ENCODE results near the gene CDC5L. TPM values are rescaled to one million over a fixed set of nuclear protein-coding genes. Genes with fewer than 3 reads are reported as not detected.

Gene CDC5L
- total RNA-seq, 4 donors from 2014 or later, result 16.7 to 20.1 (median 17.3) TPM

DNA sequence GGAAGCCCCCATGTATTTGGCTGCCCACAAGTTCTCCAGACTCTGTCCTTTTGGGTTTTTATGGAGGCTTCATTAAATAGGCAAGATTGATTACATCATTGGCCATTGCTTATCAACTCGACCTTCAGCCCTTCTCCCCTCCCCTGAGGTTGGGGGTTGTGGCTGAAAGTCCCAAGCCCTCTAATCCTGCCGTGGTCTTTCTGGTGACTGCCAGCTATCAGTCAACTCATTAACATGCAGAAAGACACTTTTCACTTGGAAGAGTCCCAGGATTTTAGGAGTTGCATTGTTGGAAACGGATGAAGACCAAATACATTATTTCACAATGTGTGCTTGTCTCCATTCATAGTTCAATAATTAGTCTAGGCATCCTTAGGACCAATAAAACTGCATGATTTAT is 9.5 kb downstream of the CDC5L start:
- H3K36me3 ChIP-seq, result peaks cover 0 to 94% (median 32%) of the 10 kb centered on the region in 3 donors
- no peaks in the 10 kb centered on the region for H3K9me3 ChIP-seq
- no peak overlapping the region for H3K4me3 ChIP-seq
- DNase-seq (ENCODE audit: low spot score in 2 of 2), result no peak
- no peak for TF ChIP-seq POLR2A (IDR thresholded peaks at IDR 0.05)
- TF ChIP-seq, protein P1, sequence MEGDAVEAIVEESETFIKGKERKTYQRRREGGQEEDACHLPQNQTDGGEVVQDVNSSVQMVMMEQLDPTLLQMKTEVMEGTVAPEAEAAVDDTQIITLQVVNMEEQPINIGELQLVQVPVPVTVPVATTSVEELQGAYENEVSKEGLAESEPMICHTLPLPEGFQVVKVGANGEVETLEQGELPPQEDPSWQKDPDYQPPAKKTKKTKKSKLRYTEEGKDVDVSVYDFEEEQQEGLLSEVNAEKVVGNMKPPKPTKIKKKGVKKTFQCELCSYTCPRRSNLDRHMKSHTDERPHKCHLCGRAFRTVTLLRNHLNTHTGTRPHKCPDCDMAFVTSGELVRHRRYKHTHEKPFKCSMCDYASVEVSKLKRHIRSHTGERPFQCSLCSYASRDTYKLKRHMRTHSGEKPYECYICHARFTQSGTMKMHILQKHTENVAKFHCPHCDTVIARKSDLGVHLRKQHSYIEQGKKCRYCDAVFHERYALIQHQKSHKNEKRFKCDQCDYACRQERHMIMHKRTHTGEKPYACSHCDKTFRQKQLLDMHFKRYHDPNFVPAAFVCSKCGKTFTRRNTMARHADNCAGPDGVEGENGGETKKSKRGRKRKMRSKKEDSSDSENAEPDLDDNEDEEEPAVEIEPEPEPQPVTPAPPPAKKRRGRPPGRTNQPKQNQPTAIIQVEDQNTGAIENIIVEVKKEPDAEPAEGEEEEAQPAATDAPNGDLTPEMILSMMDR (IDR thresholded peaks at IDR 0.05), result no peak
- H3K4me1 ChIP-seq, result peaks cover 0 to 22% (median 1%) of the 10 kb centered on the region in 4 donors
- H3K27ac ChIP-seq, result no peak overlapping the region
- no peaks in the 10 kb centered on the region for H3K27me3 ChIP-seq
- WGBS, 2 donors, result 41 to 43% methylated on average over 3 of the region's 3 CpGs

DNA sequence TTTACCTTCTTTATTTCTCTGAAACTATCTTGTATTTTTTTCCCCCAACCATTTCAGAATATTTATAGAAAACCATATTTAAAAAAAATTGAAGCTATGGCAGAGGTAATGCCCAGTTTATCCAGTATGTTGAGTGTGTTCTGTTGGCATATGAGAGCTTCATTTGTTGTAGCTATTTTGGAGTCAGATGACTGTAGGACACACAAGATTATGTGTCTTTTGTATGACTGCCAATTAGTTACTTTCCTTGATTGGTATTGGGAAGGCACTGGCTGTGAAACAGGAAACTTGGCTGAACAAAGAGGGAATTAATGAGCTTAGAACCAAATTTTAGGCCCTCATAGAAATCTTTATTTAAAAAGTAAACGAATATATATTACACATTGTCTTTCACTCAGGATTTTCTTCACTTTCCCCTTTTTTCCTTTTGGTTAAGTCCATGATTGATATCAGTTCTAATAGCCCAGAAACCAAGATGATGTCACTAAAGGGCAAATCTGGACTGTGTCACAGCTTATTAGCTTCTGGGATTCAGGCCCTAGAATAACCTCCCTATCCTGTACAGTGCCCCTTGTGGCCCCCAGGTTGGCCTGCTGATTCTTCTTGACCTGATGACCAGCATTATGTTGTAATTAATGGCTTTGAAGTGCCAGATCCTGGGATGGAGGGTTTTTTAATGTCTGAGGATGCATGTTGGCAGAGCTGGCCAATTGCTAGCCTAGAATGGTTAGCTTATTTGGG is 10.1 kb downstream of the CDC5L start:
- peak overlapping the region in 1 of 4 donors; percentile 29 for H3K27ac ChIP-seq
- H3K4me1 ChIP-seq, result peaks cover 0 to 22% (median 1%) of the 10 kb centered on the region in 4 donors
- no peaks in the 10 kb centered on the region for H3K9me3 ChIP-seq
- WGBS, 2 donors, result 65 to 77% methylated on average over 1 of the region's 1 CpG
- no peak for DNase-seq (ENCODE audit: low spot score in 2 of 2)
- TF ChIP-seq, protein P1 (IDR thresholded peaks at IDR 0.05), result no peak
- TF ChIP-seq POLR2A (IDR thresholded peaks at IDR 0.05), result no peak
- no peak for TF ChIP-seq EP300 (IDR thresholded peaks at IDR 0.05)
- H3K27me3 ChIP-seq, result no peaks in the 10 kb centered on the region
- no peak overlapping the region for H3K4me3 ChIP-seq
- H3K36me3 ChIP-seq, result peaks cover 0 to 88% (median 30%) of the 10 kb centered on the region in 3 donors

DNA sequence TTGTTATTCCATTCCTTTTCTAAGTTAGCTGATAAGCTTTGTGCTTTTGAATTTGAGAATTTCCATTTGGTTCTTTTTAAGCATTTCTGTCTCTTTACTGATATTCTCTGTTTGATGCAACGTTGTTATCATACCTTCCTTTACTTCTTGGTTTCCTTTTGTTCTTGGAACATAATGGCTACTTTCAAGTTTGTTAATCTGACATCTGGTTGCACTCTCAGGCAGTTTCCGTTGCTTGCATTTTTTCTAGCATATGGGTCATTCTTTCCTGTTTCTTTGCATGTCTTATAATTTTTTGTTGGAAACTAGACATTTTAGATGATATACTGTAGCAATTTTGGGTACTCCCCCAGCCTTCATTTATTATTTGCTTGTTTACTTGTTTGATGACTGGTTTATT is 12.5 kb downstream of the CDC5L start:
- H3K4me1 ChIP-seq, result peaks cover 0 to 22% (median 1%) of the 10 kb centered on the region in 4 donors
- no peak for DNase-seq (ENCODE audit: low spot score in 2 of 2)
- no peak for TF ChIP-seq POLR2A (IDR thresholded peaks at IDR 0.05)
- TF ChIP-seq EP300 (IDR thresholded peaks at IDR 0.05), result no peak
- TF ChIP-seq, protein P1 (IDR thresholded peaks at IDR 0.05), result no peak
- H3K36me3 ChIP-seq, result peaks cover 0 to 80% (median 12%) of the 10 kb centered on the region in 3 donors
- WGBS, 2 donors, result 49 to 60% methylated on average over 2 of the region's 2 CpGs
- H3K27me3 ChIP-seq, result no peaks in the 10 kb centered on the region
- H3K9me3 ChIP-seq, result no peaks in the 10 kb centered on the region
- no peak overlapping the region for H3K4me3 ChIP-seq
- H3K27ac ChIP-seq, result no peak overlapping the region

DNA sequence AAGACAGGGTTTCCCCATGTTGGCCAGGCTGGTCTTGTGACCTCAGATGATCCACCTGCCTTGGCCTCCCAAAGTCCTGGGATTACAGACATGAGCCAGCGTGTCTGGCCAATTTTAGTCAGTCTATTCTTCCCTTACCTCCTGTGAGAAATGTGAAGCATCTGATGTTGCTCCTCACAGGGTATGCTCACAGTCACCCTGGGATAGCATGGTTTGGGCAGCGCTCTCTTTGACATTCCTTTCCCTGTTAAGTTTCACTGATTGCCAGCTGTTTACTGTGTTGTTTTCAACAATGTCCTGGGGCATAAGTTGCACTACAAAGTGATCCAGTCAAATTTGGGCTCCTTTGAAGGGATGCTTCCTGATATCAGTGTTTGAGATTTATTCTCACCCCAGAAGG is 13.1 kb downstream of the CDC5L start:
- H3K9me3 ChIP-seq, result no peaks in the 10 kb centered on the region
- 98 to 100% methylated on average over 2 of the region's 2 CpGs for WGBS, 2 donors
- H3K36me3 ChIP-seq, result peaks cover 0 to 80% (median 7%) of the 10 kb centered on the region in 3 donors

DNA sequence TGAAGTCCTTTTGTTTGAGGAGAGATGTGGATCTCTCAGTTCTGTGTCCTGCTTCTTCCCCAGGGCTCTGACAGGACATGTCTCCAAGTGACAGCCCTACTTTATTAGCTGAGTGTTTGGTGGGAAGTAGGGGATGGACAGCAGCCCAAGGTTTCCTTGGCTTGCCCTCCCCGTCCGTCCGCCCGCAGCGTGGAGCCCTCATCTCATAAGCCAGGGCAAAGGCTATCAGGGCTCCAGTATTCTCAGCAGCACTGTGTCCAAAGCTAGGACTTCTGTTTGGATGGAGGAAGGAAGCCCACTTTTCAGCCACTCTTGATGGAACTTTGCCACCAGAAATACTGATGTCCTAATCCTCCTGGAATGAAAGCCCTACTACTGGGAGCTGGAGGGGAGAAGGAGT is 13.6 kb downstream of the CDC5L start:
- WGBS, 2 donors, result 85 to 91% methylated on average over 5 of the region's 5 CpGs
- no peaks in the 10 kb centered on the region for H3K27me3 ChIP-seq
- no peaks in the 10 kb centered on the region for H3K9me3 ChIP-seq
- peaks cover 0 to 80% (median 7%) of the 10 kb centered on the region in 3 donors for H3K36me3 ChIP-seq
- no peak overlapping the region for H3K4me3 ChIP-seq
- H3K27ac ChIP-seq, result no peak overlapping the region
- DNase-seq (ENCODE audit: low spot score in 2 of 2), result no peak
- TF ChIP-seq POLR2A (IDR thresholded peaks at IDR 0.05) (no peak), EP300 (IDR thresholded peaks at IDR 0.05) (no peak)
- TF ChIP-seq, protein P1 (IDR thresholded peaks at IDR 0.05), result no peak
- H3K4me1 ChIP-seq, result peaks cover 0 to 22% (median 1%) of the 10 kb centered on the region in 4 donors

More for the DNA sequence above, 13.1 kb downstream of the CDC5L start:
- TF ChIP-seq, protein P1 (IDR thresholded peaks at IDR 0.05), result no peak
- TF ChIP-seq EP300 (IDR thresholded peaks at IDR 0.05), result no peak
- no peak for TF ChIP-seq POLR2A (IDR thresholded peaks at IDR 0.05)
- Histone ChIP-seq H3K4me1 (peaks cover 0 to 22% (median 1%) of the 10 kb centered on the region in 4 donors), H3K27me3 (no peaks in the 10 kb centered on the region), H3K27ac (no peak overlapping the region), H3K4me3 (no peak overlapping the region)
- no peak for DNase-seq (ENCODE audit: low spot score in 2 of 2)

Measured in tibial nerve (tissue), 4 donors.